ENCODE measurements around the gene ADGRG6.
"Not testable (repeated sequence)": the region's sequence is repeated elsewhere in the genome, so short reads cannot be mapped to it uniquely, and the experiment has no call there.

The ADGRG6 gene

GRCh38 chr6:142413111-142413510 is 111.3 kb downstream of the ADGRG6 start:
- Histone ChIP-seq H3K27ac (ENCODE audit: insufficient read depth, low read depth, low read length, poor library complexity, severe bottlenecking) (no peak overlapping the region), H3K4me1 (ENCODE audit: control insufficient read depth, insufficient read depth, low read length) (no peaks in the 10 kb centered on the region), H3K4me3 (ENCODE audit: insufficient read depth, low read depth, low read length) (no peak overlapping the region), H3K36me3 (ENCODE audit: control insufficient read depth, insufficient read depth, low read length) (no peaks in the 10 kb centered on the region), H3K27me3 (ENCODE audit: control insufficient read depth, insufficient read depth, low read length, poor library complexity, severe bottlenecking) (no peaks in the 10 kb centered on the region), H3K9me3 (ENCODE audit: control insufficient read depth, low read length) (no peaks in the 10 kb centered on the region)

- no peak overlapping the region for H3K27ac ChIP-seq (ENCODE audit: insufficient read depth, low read depth, low read length, poor library complexity, severe bottlenecking)
- no peaks in the 10 kb centered on the region for H3K27me3 ChIP-seq (ENCODE audit: control insufficient read depth, insufficient read depth, low read length, poor library complexity, severe bottlenecking)
- H3K4me1 ChIP-seq (ENCODE audit: control insufficient read depth, insufficient read depth, low read length), result no peaks in the 10 kb centered on the region
- H3K36me3 ChIP-seq (ENCODE audit: control insufficient read depth, insufficient read depth, low read length), result no peaks in the 10 kb centered on the region
- 90 to 99% methylated on average over 4 to 6 of the region's 8 CpGs for WGBS, 2 experiments
- H3K9me3 ChIP-seq (ENCODE audit: control insufficient read depth, low read length), result no peaks in the 10 kb centered on the region
- no peak overlapping the region for H3K4me3 ChIP-seq (ENCODE audit: insufficient read depth, low read depth, low read length)
Measured at GRCh38 chr6:142414462-142415250, 112.8 kb downstream of the ADGRG6 start.

- Histone ChIP-seq H3K27ac (ENCODE audit: insufficient read depth, low read depth, low read length, poor library complexity, severe bottlenecking) (no peak overlapping the region), H3K36me3 (ENCODE audit: control insufficient read depth, insufficient read depth, low read length) (no peaks in the 10 kb centered on the region), H3K9me3 (ENCODE audit: control insufficient read depth, low read length) (no peaks in the 10 kb centered on the region), H3K27me3 (ENCODE audit: control insufficient read depth, insufficient read depth, low read length, poor library complexity, severe bottlenecking) (no peaks in the 10 kb centered on the region), H3K4me3 (ENCODE audit: insufficient read depth, low read depth, low read length) (no peak overlapping the region), H3K4me1 (ENCODE audit: control insufficient read depth, insufficient read depth, low read length) (no peaks in the 10 kb centered on the region)
- 69 to 73% methylated on average over 3 of the region's 3 CpGs for WGBS, 2 experiments
Measured at GRCh38 chr6:142416179-142416578, 114.4 kb downstream of the ADGRG6 start.

- Histone ChIP-seq H3K27ac (ENCODE audit: insufficient read depth, low read depth, low read length, poor library complexity, severe bottlenecking) (no peak overlapping the region), H3K36me3 (ENCODE audit: control insufficient read depth, insufficient read depth, low read length) (no peaks in the 10 kb centered on the region), H3K9me3 (ENCODE audit: control insufficient read depth, low read length) (no peaks in the 10 kb centered on the region)
Measured at GRCh38 chr6:142416686-142417085, 114.9 kb downstream of the ADGRG6 start.

GRCh38 chr6:142417331-142417750 is 115.5 kb downstream of the ADGRG6 start:
- Histone ChIP-seq H3K9me3 (ENCODE audit: control insufficient read depth, low read length) (no peaks in the 10 kb centered on the region), H3K27me3 (ENCODE audit: control insufficient read depth, insufficient read depth, low read length, poor library complexity, severe bottlenecking) (no peaks in the 10 kb centered on the region), H3K4me1 (ENCODE audit: control insufficient read depth, insufficient read depth, low read length) (no peaks in the 10 kb centered on the region), H3K36me3 (ENCODE audit: control insufficient read depth, insufficient read depth, low read length) (no peaks in the 10 kb centered on the region), H3K27ac (ENCODE audit: insufficient read depth, low read depth, low read length, poor library complexity, severe bottlenecking) (no peak overlapping the region), H3K4me3 (ENCODE audit: insufficient read depth, low read depth, low read length) (no peak overlapping the region)
- 89 to 100% methylated on average over 1 of the region's 1 CpG for WGBS, 2 experiments

More at GRCh38 chr6:142416686-142417085, 114.9 kb downstream of the ADGRG6 start:
- no peaks in the 10 kb centered on the region for H3K4me1 ChIP-seq (ENCODE audit: control insufficient read depth, insufficient read depth, low read length)
- H3K27me3 ChIP-seq (ENCODE audit: control insufficient read depth, insufficient read depth, low read length, poor library complexity, severe bottlenecking), result no peaks in the 10 kb centered on the region
- no peak overlapping the region for H3K4me3 ChIP-seq (ENCODE audit: insufficient read depth, low read depth, low read length)

- H3K9me3 ChIP-seq (ENCODE audit: control insufficient read depth, low read length), result no peaks in the 10 kb centered on the region
- no peak overlapping the region for H3K4me3 ChIP-seq (ENCODE audit: insufficient read depth, low read depth, low read length)
- no peaks in the 10 kb centered on the region for H3K36me3 ChIP-seq (ENCODE audit: control insufficient read depth, insufficient read depth, low read length)
- H3K27me3 ChIP-seq (ENCODE audit: control insufficient read depth, insufficient read depth, low read length, poor library complexity, severe bottlenecking), result no peaks in the 10 kb centered on the region
- WGBS, 2 experiments, result 92 to 94% methylated on average over 3 of the region's 3 CpGs
- H3K4me1 ChIP-seq (ENCODE audit: control insufficient read depth, insufficient read depth, low read length), result no peaks in the 10 kb centered on the region
- H3K27ac ChIP-seq (ENCODE audit: insufficient read depth, low read depth, low read length, poor library complexity, severe bottlenecking), result no peak overlapping the region
Measured at GRCh38 chr6:142419071-142419470, 117.3 kb downstream of the ADGRG6 start.

GRCh38 chr6:142420802-142421201 is 119.0 kb downstream of the ADGRG6 start:
- Histone ChIP-seq H3K9me3 (ENCODE audit: control insufficient read depth, low read length) (no peaks in the 10 kb centered on the region), H3K36me3 (ENCODE audit: control insufficient read depth, insufficient read depth, low read length) (no peaks in the 10 kb centered on the region), H3K4me3 (ENCODE audit: insufficient read depth, low read depth, low read length) (no peak overlapping the region), H3K27me3 (ENCODE audit: control insufficient read depth, insufficient read depth, low read length, poor library complexity, severe bottlenecking) (no peaks in the 10 kb centered on the region), H3K27ac (ENCODE audit: insufficient read depth, low read depth, low read length, poor library complexity, severe bottlenecking) (no peak overlapping the region), H3K4me1 (ENCODE audit: control insufficient read depth, insufficient read depth, low read length) (no peaks in the 10 kb centered on the region)

- Histone ChIP-seq H3K27me3 (ENCODE audit: control insufficient read depth, insufficient read depth, low read length, poor library complexity, severe bottlenecking) (no peaks in the 10 kb centered on the region), H3K4me3 (ENCODE audit: insufficient read depth, low read depth, low read length) (no peak overlapping the region), H3K9me3 (ENCODE audit: control insufficient read depth, low read length) (no peaks in the 10 kb centered on the region), H3K36me3 (ENCODE audit: control insufficient read depth, insufficient read depth, low read length) (no peaks in the 10 kb centered on the region), H3K27ac (ENCODE audit: insufficient read depth, low read depth, low read length, poor library complexity, severe bottlenecking) (no peak overlapping the region), H3K4me1 (ENCODE audit: control insufficient read depth, insufficient read depth, low read length) (no peaks in the 10 kb centered on the region)
Measured at GRCh38 chr6:142421285-142422117, 119.7 kb downstream of the ADGRG6 start.

- not testable (repeated sequence) for H3K4me1 ChIP-seq (ENCODE audit: control insufficient read depth, insufficient read depth, low read length); H3K4me3 ChIP-seq (ENCODE audit: insufficient read depth, low read depth, low read length); H3K36me3 ChIP-seq (ENCODE audit: control insufficient read depth, insufficient read depth, low read length); H3K27me3 ChIP-seq (ENCODE audit: control insufficient read depth, insufficient read depth, low read length, poor library complexity, severe bottlenecking); H3K27ac ChIP-seq (ENCODE audit: insufficient read depth, low read depth, low read length, poor library complexity, severe bottlenecking); H3K9me3 ChIP-seq (ENCODE audit: control insufficient read depth, low read length)
- WGBS, 2 experiments, result 87 to 89% methylated on average over 2 of the region's 2 CpGs
Measured at GRCh38 chr6:142426444-142427132, 124.8 kb downstream of the ADGRG6 start.

GRCh38 chr6:142428468-142428867 is 126.7 kb downstream of the ADGRG6 start:
- 91 to 94% methylated on average over 1 to 2 of the region's 2 CpGs for WGBS, 2 experiments

More at GRCh38 chr6:142428468-142428867, 126.7 kb downstream of the ADGRG6 start:
- H3K27me3 ChIP-seq (ENCODE audit: control insufficient read depth, insufficient read depth, low read length, poor library complexity, severe bottlenecking); H3K4me1 ChIP-seq (ENCODE audit: control insufficient read depth, insufficient read depth, low read length); H3K36me3 ChIP-seq (ENCODE audit: control insufficient read depth, insufficient read depth, low read length); H3K4me3 ChIP-seq (ENCODE audit: insufficient read depth, low read depth, low read length); H3K27ac ChIP-seq (ENCODE audit: insufficient read depth, low read depth, low read length, poor library complexity, severe bottlenecking); H3K9me3 ChIP-seq (ENCODE audit: control insufficient read depth, low read length): not testable (repeated sequence)
